Transverse colon (tissue), 4 donors: ENCODE measurements around the gene ZNF135. TPM values are rescaled to one million over a fixed set of nuclear protein-coding genes. Genes with fewer than 3 reads are reported as not detected.

Experiments used
- DNase-seq: peaks from one replicate; pipeline ENCODE4 v3.0.0-alpha.2; 2019
- H3K27ac ChIP-seq, 4 donors: fragments of 200-600 bp; sonication (generic); 2 replicates each; pipeline ENCODE4 v1.5.1; 2016 to 2018; ENCODE audit warnings: inconsistent platforms in 4 of 4
- H3K27me3 ChIP-seq: fragments of 200-600 bp; sonication (generic); 2 replicates; pipeline ENCODE4 v1.5.1; 2017; ENCODE audit warnings: inconsistent platforms
- H3K36me3 ChIP-seq, 4 donors: fragments of 200-600 bp; sonication (generic); 2 replicates each; pipeline ENCODE4 v1.5.1; 2017 to 2019; ENCODE audit warnings: inconsistent platforms in 4 of 4
- H3K4me1 ChIP-seq, 4 donors: fragments of 200-600 bp; sonication (generic); 2 replicates each; pipeline ENCODE4 v1.5.1; 2017 to 2020; ENCODE audit warnings: inconsistent platforms in 4 of 4
- H3K4me3 ChIP-seq, 4 donors: fragments of 200-600 bp; sonication (generic); 1 replicate in 1 of 4; 2 replicates in 3 of 4; pipeline versions ENCODE4 v1.5.1 to v1.6.1; 2017 to 2019; ENCODE audit warnings: inconsistent platforms in 4 of 4
- H3K9me3 ChIP-seq, 2 donors: fragments of 200-600 bp; sonication (generic); 2 replicates each; pipeline ENCODE4 v1.5.1; 2017 to 2019; ENCODE audit warnings: inconsistent platforms in 2 of 2
- CTCF ChIP-seq, 5 experiments: fragments of 200-600 bp in 3 of 5; fragments of 450-650 bp in 2 of 5; sonication (generic) in 3 of 5; IDR thresholded peaks; 1 replicate in 2 of 5; 2 replicates in 3 of 5; pipeline ENCODE4 v1.5.1; 2016 to 2017; ENCODE audit warnings: antibody characterized with exemption in 5 of 5, inconsistent platforms in 3 of 5, mild to moderate bottlenecking in 2 of 5, moderate library complexity in 1 of 5
- EP300 ChIP-seq: sonication (generic); formaldehyde crosslinking; IDR thresholded peaks from one replicate; pipeline ENCODE4 v1.6.1; 2017; ENCODE audit warnings: antibody characterized with exemption, low read depth
- POLR2A ChIP-seq: fragments of 450-650 bp; IDR thresholded peaks from one replicate; pipeline ENCODE4 v1.6.1; 2016; ENCODE audit warnings: antibody characterized with exemption, mild to moderate bottlenecking, moderate library complexity
- POLR2AphosphoS5 ChIP-seq, 3 donors: sonication (generic); formaldehyde crosslinking; IDR thresholded peaks; one replicate each; pipeline ENCODE4 v1.6.1; 2016; ENCODE audit warnings: antibody characterized with exemption in 3 of 3
- WGBS, 2 donors: methylation state at CpG; one replicate each; pipeline ENCODE4 v1.1.5; 2018; ENCODE audit warnings: low coverage in 1 of 2; 5-methylcytosine and 5-hydroxymethylcytosine counted together
- in situ Hi-C, 4 donors: fragments of 200-750 bp; cut with MboI; loops; one replicate each; pipeline versions ENCODE4 v1.15.0 to v1.15.1; 2017; ENCODE audit warnings: low sequenced_read_pairs in 3 of 4, low pct_ligation_motif_present in 1 of 4, low pct_unique_long_range_greater_than_20kb in 1 of 4
- intact Hi-C: fragments of 100-400 bp; cut with DNase I; formaldehyde crosslinking; loops from one replicate; pipeline ENCODE4 v1.15.1; 2023; ENCODE audit warnings: low total_unique reads
- total RNA-seq, 4 donors: library from RNA; depleted of rRNA; stranded (reverse); fragments of >200 nt; gene quantifications; one replicate each; pipeline ENCODE4 v1.1.0, GENCODE V29; 2016

ZNF135 gene
- total RNA-seq, 4 donors from 2014 or later = 1.6 to 20.9 (median 2.1) TPM

GRCh38 chr19:58056261-58056660 is 2.8 kb upstream of the ZNF135 start:
- 87% methylated on average over 8 of the region's 8 CpGs; no CpG with 5 or more reads in 1 of the 2 donors for WGBS, 2 donors
- H3K9me3 ChIP-seq = peaks cover 4 to 37% of the 10 kb centered on the region in 2 donors
- H3K27me3 ChIP-seq = no peaks in the 10 kb centered on the region
- no peak for DNase-seq
- intact Hi-C loops = no loop called here
- peaks cover 0 to 7% (median 2%) of the 10 kb centered on the region in 4 donors for H3K4me1 ChIP-seq
- H3K36me3 ChIP-seq = no peaks in the 10 kb centered on the region
- in situ Hi-C loops = no loop called here
- no peak overlapping the region for H3K4me3 ChIP-seq
- TF ChIP-seq CTCF (IDR thresholded peaks at IDR 0.05) (no peak), POLR2A (no peak), POLR2AphosphoS5 (IDR thresholded peaks at IDR 0.05) (no peak), EP300 (no peak)
- H3K27ac ChIP-seq = no peak overlapping the region

- in situ Hi-C loops (no loop called here), intact Hi-C loops (no loop called here)
- Histone ChIP-seq H3K36me3 (no peaks in the 10 kb centered on the region), H3K27ac (no peak overlapping the region), H3K4me1 (peaks cover 0 to 7% (median 2%) of the 10 kb centered on the region in 4 donors), H3K9me3 (peaks cover 4 to 31% of the 10 kb centered on the region in 2 donors), H3K4me3 (no peak overlapping the region), H3K27me3 (no peaks in the 10 kb centered on the region)
- TF ChIP-seq POLR2A = no peak
- no peak for TF ChIP-seq POLR2AphosphoS5 (IDR thresholded peaks at IDR 0.05)
- TF ChIP-seq EP300 = no peak
- no peak for TF ChIP-seq CTCF (IDR thresholded peaks at IDR 0.05)
- WGBS, 2 donors = 89% methylated on average over 8 of the region's 8 CpGs; no CpG with 5 or more reads in 1 of the 2 donors
- no peak for DNase-seq
Measured at GRCh38 chr19:58056861-58057260, 2.2 kb upstream of the ZNF135 start.

- in situ Hi-C loops = no loop called here
- H3K4me1 ChIP-seq = peaks cover 0 to 7% (median 2%) of the 10 kb centered on the region in 4 donors
- intact Hi-C loops = no loop called here
- H3K27me3 ChIP-seq = no peaks in the 10 kb centered on the region
- DNase-seq = no peak
- H3K27ac ChIP-seq = peak overlapping the region; percentile 80 to 95 (median 86)
- H3K36me3 ChIP-seq = peaks cover 0 to 4% (median 0%) of the 10 kb centered on the region in 4 donors
- H3K9me3 ChIP-seq = peaks cover 4 to 19% of the 10 kb centered on the region in 2 donors
- 65 to 89% methylated on average over 4 to 13 of the region's 13 CpGs for WGBS, 2 donors
- no peak for TF ChIP-seq EP300
- no peak for TF ChIP-seq POLR2AphosphoS5 (IDR thresholded peaks at IDR 0.05)
- TF ChIP-seq CTCF (IDR thresholded peaks at IDR 0.05) = no peak
- no peak for TF ChIP-seq POLR2A
- peak overlapping the region in 1 of 4 donors; percentile 69 for H3K4me3 ChIP-seq
Measured at GRCh38 chr19:58058467-58058866, 615 bp upstream of the ZNF135 start.

GRCh38 chr19:58059671-58060078 is 593 bp downstream of the ZNF135 start:
- WGBS, 2 donors = 46% methylated on average over 17 of the region's 28 CpGs; no CpG with 5 or more reads in 1 of the 2 donors
- Histone ChIP-seq H3K4me3 (peak overlapping the region; percentile 32 to 69 (median 55)), H3K27me3 (no peaks in the 10 kb centered on the region), H3K4me1 (peaks cover 0 to 7% (median 2%) of the 10 kb centered on the region in 4 donors), H3K36me3 (peaks cover 0 to 9% (median 0%) of the 10 kb centered on the region in 4 donors), H3K27ac (peak overlapping the region; percentile 80 to 95 (median 86)), H3K9me3 (peaks cover 5 to 18% of the 10 kb centered on the region in 2 donors)
- intact Hi-C loops = no loop called here
- TF ChIP-seq EP300 (no peak), POLR2A (no peak), POLR2AphosphoS5 (IDR thresholded peaks at IDR 0.05) (no peak), CTCF (IDR thresholded peaks at IDR 0.05) (no peak)
- in situ Hi-C loops = no loop called here
- DNase-seq = no peak
